Thoracic aorta (tissue), 2 donors: ENCODE data around the gene WDR5. TPM values are rescaled to one million over a fixed set of nuclear protein-coding genes. Genes with fewer than 3 reads are reported as not detected.

Experiments
- ATAC-seq: fragments of 150-250 bp; one replicate; pipeline ENCODE4 v1.8.0; 2017; ENCODE audit warnings: low read depth; ENCODE audit not compliant: insufficient number of reproducible peaks, low FRiP score
- DNase-seq: peaks from one replicate; pipeline ENCODE4 v3.0.0-alpha.2; 2020; ENCODE audit warnings: low spot score
- H3K27ac ChIP-seq, 2 donors: fragments of 200-600 bp; sonication (generic); 1 replicate in 1 of 2; 2 replicates in 1 of 2; pipeline ENCODE4 v1.5.1; 2016; ENCODE audit warnings: mild to moderate bottlenecking in 2 of 2, moderate library complexity in 2 of 2
- H3K27me3 ChIP-seq: fragments of 200-600 bp; sonication (generic); replicated peaks from 2 replicates; pipeline ENCODE4 v1.6.0; 2016; ENCODE audit warnings: mild to moderate bottlenecking; ENCODE audit not compliant: insufficient read depth
- H3K36me3 ChIP-seq: fragments of 200-600 bp; sonication (generic); one replicate; pipeline ENCODE4 v1.5.1; 2016
- H3K4me1 ChIP-seq, 2 donors: fragments of 200-600 bp; sonication (generic); 1 replicate in 1 of 2; 2 replicates in 1 of 2; pipeline versions ENCODE4 v1.5.1 to v1.6.0; 2016; ENCODE audit warnings: low read depth in 2 of 2, mild to moderate bottlenecking in 1 of 2; ENCODE audit not compliant: control insufficient read depth in 1 of 2
- H3K4me3 ChIP-seq: fragments of 200-600 bp; sonication (generic); 2 replicates; pipeline ENCODE4 v1.5.1; 2016; ENCODE audit warnings: mild to moderate bottlenecking
- H3K9me3 ChIP-seq: fragments of 200-600 bp; sonication (generic); 2 replicates; pipeline ENCODE4 v1.5.1; 2016
- total RNA-seq, 2 donors: library from RNA; depleted of rRNA; stranded (reverse); fragments of >200 nt; gene quantifications; one replicate each; pipeline versions ENCODE4 v1.1.0 to v1.2.3, GENCODE V29; 2016
- TF ChIP-seq, protein P1 (sequence below): fragments of 200-600 bp; sonication (generic); IDR thresholded peaks from one replicate; pipeline ENCODE4 v1.5.1; 2019; ENCODE audit warnings: antibody characterized with exemption

WDR5 gene
- total RNA-seq, 2 donors from 2014 or later = 20.7 to 24.0 TPM

DNA sequence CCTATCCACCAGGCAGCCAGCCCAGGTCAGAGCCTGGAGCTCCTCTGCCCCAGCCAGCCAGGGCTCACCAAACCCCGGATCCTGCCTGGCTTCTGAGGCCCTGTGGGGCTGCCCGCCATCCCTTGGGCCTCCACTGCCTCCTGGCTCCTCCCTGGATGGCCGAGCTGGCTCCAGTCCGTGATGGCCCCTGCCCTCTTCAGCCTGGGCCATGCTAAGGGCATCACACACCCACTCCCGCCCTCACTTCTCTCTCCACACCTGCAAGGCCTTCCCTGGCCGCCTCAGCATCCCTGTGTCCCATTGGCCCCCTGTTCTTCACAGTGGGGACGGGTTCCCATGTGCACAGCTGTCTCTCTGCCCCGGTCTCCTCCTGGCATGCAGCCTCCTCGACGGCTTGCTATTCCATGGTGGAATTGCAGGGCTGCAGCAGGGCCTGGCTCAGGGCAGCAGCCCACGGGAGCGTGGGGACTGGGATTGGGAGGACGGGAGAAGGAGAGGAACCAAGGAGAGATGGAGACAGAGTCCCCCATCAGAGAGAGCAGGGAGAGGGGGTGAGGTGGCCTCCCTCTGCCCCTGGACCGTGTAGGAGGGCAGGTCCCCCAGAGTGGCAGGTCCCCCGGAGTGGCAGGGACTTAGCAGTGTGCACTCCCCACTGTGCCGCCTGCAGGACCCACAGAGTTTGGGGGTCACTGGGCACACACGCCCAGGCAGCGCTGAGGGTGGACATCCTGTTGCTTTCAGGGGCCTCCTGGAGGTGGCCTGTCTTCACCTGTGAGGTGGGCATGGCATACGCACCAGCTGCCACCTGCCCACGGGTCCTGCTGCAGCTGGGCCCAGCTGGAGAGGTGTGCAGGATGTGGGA, 45.1 kb downstream of the WDR5 start:
- Histone ChIP-seq H3K4me3 (no peak overlapping the region), H3K4me1 (peaks cover 9 to 19% of the 10 kb centered on the region in 2 donors), H3K9me3 (no peaks in the 10 kb centered on the region), H3K27me3 (no peaks in the 10 kb centered on the region), H3K36me3 (no peaks in the 10 kb centered on the region), H3K27ac (no peak overlapping the region)
- ATAC-seq (no peak), DNase-seq (no peak)
- TF ChIP-seq, protein P1, sequence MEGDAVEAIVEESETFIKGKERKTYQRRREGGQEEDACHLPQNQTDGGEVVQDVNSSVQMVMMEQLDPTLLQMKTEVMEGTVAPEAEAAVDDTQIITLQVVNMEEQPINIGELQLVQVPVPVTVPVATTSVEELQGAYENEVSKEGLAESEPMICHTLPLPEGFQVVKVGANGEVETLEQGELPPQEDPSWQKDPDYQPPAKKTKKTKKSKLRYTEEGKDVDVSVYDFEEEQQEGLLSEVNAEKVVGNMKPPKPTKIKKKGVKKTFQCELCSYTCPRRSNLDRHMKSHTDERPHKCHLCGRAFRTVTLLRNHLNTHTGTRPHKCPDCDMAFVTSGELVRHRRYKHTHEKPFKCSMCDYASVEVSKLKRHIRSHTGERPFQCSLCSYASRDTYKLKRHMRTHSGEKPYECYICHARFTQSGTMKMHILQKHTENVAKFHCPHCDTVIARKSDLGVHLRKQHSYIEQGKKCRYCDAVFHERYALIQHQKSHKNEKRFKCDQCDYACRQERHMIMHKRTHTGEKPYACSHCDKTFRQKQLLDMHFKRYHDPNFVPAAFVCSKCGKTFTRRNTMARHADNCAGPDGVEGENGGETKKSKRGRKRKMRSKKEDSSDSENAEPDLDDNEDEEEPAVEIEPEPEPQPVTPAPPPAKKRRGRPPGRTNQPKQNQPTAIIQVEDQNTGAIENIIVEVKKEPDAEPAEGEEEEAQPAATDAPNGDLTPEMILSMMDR = no peak

DNA sequence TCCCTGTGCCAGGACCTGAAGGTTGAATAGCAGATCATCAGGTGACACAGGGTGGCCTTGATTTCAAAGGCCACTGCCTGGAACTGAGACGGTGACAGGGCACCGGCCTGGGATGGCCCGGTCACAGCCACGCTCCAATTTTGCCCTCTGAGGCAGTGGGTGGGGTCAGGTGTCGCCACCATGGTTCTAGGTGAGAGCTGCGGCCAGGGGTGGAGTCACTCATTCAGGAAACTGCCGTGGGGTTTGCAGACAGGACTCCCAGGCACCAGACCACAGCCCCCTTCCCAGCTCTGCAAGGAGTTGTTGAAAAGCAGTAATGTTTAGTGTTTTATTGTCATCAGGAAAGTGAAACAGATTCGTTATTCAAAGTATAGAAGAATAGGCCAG, 45.8 kb downstream of the WDR5 start:
- H3K27ac ChIP-seq = no peak overlapping the region
- DNase-seq (no peak), ATAC-seq (no peak)
- no peaks in the 10 kb centered on the region for H3K27me3 ChIP-seq
- peaks cover 9 to 16% of the 10 kb centered on the region in 2 donors for H3K4me1 ChIP-seq
- no peaks in the 10 kb centered on the region for H3K36me3 ChIP-seq
- no peaks in the 10 kb centered on the region for H3K9me3 ChIP-seq
- H3K4me3 ChIP-seq = no peak overlapping the region
- TF ChIP-seq, protein P1 = no peak

DNA sequence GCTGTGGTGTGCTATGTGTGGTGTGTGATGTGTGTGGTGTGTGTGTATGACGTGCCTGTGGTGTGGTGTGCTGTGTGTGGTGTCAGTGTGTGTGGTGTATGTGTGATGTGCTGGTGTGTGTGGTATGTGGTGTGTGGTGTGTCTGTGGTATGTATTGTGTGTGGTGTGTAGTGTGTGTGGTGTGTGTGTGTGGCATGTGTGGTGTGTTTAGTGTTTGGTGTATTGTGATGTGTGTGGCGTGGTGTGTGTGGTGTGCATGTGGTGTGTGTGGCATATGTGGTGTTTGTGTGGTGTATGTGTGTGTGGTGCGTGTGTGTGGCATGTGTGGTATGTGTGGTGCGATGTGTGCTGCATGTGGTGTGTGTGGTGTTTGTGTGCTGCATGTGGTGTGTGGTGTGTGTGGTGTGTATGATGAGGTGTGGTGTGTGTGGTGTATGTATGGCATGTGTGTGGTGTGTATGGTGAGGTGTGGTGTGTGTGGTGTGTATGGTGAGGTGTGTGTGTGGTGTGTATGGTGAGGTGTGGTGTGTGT, 46.7 kb downstream of the WDR5 start:
- H3K27me3 ChIP-seq = no peaks in the 10 kb centered on the region
- no peak for ATAC-seq
- H3K27ac ChIP-seq = no peak overlapping the region
- TF ChIP-seq, protein P1 = no peak
- H3K9me3 ChIP-seq = no peaks in the 10 kb centered on the region
- H3K4me3 ChIP-seq = no peak overlapping the region
- H3K4me1 ChIP-seq = peaks cover 9 to 16% of the 10 kb centered on the region in 2 donors
- no peaks in the 10 kb centered on the region for H3K36me3 ChIP-seq
- DNase-seq = no peak

DNA sequence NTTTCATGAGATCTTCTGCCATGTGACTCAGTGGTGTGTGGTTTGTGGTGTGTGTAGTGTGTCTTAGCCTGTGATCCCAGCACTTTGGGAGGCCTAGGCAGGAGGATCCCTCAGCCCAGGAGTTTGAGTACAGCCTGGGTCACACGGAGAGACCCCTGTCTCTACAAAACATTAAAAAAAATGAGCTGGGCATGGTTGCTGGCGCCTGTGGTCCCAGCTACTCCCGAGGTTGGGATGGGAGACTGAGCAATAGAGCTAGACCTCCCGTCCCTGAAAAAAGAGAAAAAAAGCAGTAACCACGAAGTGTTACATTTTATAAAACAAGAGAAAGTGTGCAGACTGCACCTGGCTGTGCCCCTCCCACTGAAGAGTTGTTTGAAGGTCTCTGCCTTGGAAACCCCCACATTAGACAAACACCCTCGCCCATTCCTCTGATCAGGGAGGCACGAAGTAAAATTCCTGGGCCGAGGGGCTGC, 49.7 kb downstream of the WDR5 start:
- Histone ChIP-seq H3K9me3 (no peaks in the 10 kb centered on the region), H3K4me3 (no peak overlapping the region), H3K4me1 (peaks cover 5 to 18% of the 10 kb centered on the region in 2 donors), H3K27me3 (no peaks in the 10 kb centered on the region), H3K27ac (no peak overlapping the region), H3K36me3 (no peaks in the 10 kb centered on the region)
- TF ChIP-seq, protein P1 = no peak
- ATAC-seq = no peak
- no peak for DNase-seq

DNA sequence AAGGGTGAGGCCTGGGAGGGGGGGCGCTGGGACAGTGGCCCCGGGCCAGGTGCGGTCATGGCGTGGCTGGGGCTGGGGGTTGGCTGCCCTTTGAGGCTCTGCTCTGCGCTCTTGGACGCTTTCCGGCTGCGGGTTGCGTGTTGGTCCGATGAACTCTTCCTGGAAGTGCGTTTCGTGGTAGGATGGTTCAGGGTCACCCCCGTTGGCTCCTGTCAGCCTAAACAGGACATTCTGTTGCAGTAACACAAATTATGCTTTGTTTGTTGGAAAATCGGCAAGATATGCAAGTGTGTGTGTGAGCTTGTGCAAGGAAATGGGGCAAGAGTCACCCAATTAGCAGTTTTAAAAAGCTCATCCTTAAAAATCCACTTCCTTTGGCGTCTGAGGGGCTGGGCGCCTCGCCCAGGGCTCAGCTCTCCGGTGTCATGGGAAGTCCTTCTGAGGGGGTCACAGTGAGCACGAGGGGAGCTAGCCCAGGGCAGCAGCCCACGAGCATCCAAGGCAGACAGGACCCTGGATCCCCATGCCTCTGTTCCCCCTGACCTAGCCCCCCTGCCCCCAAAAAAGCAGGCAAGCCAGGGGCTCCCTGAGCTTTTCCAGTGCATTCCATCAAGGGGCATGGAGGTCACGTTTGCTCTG, 50.7 kb downstream of the WDR5 start:
- no peak overlapping the region for H3K27ac ChIP-seq
- no peak for ATAC-seq
- TF ChIP-seq, protein P1 = no peak
- H3K36me3 ChIP-seq = no peaks in the 10 kb centered on the region
- no peaks in the 10 kb centered on the region for H3K27me3 ChIP-seq
- DNase-seq = no peak
- H3K4me3 ChIP-seq = no peak overlapping the region
- peaks cover 5 to 18% of the 10 kb centered on the region in 2 donors for H3K4me1 ChIP-seq
- H3K9me3 ChIP-seq = no peaks in the 10 kb centered on the region
